HG03039 (cell line): Measurements from ENCODE around the gene OR13J1.
A peak's percentile ranks its signal among the peaks of the same experiment; 100 is the strongest.

ENCODE experiments used
- ATAC-seq: cut with Tn5 transposase; IDR thresholded peaks from one replicate; pipeline ENCODE4 v1.9.1; 2021; ENCODE audit warnings: mild to moderate bottlenecking, moderate library complexity; ENCODE audit not compliant: unreplicated experiment

The OR13J1 gene

DNA sequence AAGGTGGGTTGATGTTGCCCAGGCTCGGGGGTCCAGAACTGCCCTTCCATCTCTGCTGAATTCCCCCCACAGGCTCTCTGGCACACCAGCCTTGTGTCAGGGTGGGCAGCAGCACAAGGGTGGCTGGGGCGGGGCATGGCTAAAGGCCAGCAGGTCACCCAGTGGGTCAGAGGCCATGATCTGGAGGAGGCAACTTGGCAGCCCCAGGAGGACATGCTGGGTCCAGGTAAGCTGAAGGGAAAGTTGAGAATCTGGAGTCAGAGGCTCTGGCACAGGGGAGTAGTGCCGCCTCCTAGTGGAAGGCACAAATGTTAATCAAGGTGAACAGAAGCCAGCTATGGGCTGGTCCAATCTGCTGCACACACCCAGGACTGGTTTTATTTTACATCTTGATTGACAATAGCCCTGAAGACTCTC lies 35.0 kb downstream of the OR13J1 start:
- ATAC-seq = no peak

DNA sequence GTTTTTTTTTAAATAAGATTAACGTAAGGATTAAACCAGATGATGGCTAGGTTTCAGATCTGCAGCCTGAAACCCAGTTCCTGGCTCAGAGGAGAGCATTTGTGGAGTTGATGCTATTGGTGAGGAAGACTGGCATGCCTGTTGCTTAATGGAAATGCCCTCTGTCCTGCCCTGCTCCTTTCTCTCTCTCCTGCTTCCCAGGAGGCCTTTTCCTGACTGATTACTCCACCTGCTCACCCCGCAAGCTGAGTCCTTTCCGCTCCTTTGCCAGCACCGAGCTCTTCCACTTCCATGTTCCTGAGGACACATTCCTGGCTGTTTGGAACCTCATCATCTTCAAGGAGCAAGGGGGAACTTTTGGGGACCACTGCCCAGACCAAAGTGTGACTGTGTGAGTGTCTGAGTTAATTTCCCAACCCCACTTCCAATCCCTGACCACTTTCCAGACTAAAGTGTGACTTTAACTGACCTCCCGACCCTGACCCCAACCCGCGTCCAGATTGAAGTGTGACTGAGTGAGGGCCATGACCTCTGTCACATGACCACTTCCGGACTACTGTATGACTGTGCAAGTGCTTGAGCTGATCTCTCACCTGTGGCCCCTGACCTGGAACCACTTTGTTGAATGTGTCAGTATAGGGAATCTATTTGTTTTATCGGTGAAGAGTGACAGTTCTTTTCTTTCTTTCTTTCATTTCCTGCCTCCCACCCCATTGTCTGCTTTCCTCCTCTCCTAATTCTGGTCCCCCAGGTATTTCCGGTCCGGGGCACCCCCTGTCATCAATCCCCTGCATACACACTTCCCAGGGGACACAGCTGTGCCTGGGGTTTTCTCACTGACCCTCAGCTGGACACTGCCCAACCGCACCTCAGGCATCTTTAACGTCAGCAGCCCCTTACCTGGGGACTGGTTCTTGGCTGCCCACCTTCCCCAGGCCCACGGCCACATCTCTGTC lies 35.7 kb downstream of the OR13J1 start:
- ATAC-seq = no peak

- ATAC-seq = no peak
These were observed 37.4 kb downstream of the OR13J1 start for GRCh38 chr9:35832814-35833213.

GRCh38 chr9:35831040-35831439 lies 39.2 kb downstream of the OR13J1 start:
- no peak for ATAC-seq

DNA sequence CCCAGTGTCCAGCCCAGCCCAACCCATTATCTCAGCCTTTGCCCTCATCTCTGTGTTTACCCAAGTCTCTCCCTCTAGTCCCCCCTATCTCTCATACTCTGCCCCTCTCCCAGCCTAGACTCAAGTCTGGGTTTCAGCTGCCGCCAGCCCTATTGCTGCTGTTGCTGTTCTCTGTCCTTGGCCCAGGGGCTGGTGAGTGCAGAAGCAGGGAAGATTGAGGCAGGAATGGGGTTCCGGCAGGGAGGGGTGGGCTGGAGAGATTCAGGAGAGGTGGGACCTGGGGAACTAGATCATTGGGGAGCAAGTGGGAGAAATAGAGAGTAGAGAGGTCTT lies 40.5 kb downstream of the OR13J1 start:
- no peak for ATAC-seq

- peak; percentile 65 for ATAC-seq
These were observed 41.0 kb downstream of the OR13J1 start, which contains the start of gene TMEM8B for GRCh38 chr9:35829084-35829763. TMEM8B (plus strand) TSS chr9:35829228; CDS start chr9:35829448, 220 bp downstream.

GRCh38 chr9:35828716-35829083 lies 41.5 kb downstream of the OR13J1 start, which contains the start of gene FAM221B:
FAM221B (minus strand) TSS chr9:35828732; CDS start chr9:35826161, 2,571 bp downstream.
- no peak for ATAC-seq

DNA sequence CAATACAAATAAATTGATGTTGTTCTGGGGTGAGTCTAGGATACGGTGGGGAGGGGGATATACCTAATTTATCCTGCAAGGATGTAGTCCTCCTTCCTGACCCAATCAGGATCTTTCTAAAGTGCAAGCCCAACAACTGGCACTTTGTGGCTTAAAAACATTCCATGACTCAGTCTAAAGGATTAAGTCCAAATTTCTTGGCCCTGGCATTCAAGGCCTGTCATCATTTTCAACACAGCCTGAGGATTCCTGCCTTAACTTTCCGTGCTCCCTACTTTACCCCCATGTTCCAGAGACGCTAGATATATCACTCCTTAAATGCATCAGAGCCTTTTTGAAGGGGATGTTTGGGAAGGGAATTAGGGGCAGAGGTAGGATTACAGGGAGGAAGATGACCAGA lies 42.7 kb downstream of the OR13J1 start:
- ATAC-seq = no peak

DNA sequence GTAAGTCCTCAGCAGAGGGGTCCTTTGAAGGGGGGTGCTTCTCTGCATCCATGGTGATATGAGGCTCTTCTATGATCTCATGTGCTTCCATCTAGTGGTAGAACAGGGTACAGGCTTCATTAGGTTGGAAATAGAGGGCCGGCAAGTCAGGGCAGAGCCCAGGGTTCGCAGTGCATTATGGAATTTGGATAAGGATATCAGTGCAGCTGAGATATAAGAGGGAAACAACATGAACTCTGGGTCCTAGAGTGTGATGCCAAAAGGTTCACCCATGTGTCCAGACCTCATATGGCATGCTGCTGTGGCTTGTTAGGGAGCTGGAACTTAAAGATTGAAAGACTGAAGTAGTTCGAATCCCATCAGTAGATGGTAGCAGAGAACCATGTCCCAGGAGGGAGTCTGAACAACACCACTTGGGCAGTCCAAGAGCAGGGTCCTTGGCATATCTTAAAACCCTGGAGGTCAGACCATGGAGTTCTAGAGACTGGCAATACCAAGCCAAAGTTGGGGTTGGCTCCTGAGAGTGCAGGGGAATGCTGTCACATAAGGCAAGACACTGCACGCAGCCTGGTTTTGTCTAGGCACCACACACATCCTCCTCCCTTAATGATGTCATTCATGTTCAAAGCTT lies 44.0 kb downstream of the OR13J1 start:
- ATAC-seq = peak; percentile 37

DNA sequence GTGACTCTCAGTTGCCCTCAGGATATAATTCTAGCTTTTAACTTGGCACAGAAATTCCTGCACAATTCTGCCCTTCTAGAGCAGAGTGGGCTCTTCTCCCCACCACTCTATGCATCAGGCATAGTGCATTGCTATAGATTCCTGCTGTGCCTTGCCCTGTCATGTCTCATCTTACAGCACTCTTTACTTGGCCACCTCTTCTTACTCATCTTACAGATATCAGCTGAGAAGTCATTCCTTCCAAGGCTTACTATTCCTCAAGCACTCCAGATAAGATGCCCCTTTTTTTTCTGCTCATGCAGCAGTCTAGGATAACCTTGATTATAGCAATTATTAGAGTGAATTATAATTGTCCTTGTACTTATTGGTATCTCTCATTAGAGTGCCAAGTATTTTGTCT lies 47.3 kb downstream of the OR13J1 start:
- ATAC-seq = no peak

DNA sequence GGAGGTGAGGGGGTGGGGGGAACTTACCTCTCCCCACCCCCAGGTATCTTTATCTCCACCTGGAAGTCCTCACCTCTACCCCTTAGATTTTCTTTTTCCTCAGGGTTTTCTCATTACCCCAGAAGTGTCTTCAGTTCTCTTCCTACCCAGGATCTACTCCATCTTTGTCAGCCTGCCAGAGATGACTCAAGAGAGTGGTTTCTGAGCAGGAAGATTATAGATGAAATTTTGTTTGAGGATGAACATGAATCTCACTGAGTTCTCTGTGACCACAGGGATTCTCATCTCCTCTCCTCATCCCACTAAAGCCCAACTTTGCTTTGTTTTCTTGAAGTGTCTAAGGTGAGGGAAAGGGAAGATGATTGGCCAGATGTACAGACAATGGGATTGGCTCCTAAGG lies 50.1 kb downstream of the OR13J1 start:
- ATAC-seq = no peak
